Measurements from ENCODE around the gene DCTN5.

DCTN5 gene

GRCh38 chr16:23679274-23679985 lies 38.2 kb downstream of the DCTN5 start:
- Histone ChIP-seq H3K79me2 (ENCODE audit: control insufficient read depth, insufficient read depth, low read length, unreplicated experiment) (peaks cover 56% of the 10 kb centered on the region), H3K36me3 (ENCODE audit: insufficient read depth, low read length) (peaks cover 23% of the 10 kb centered on the region; the same call in 1 of the 2 replicates), H3K4me3 (ENCODE audit: low read depth, low read length) (peak overlapping the region; percentile 96)

GRCh38 chr16:23679986-23680336 lies 38.7 kb downstream of the DCTN5 start:
- Histone ChIP-seq H3K79me2 (ENCODE audit: control insufficient read depth, insufficient read depth, low read length, unreplicated experiment) (peaks cover 56% of the 10 kb centered on the region), H2AFZ (ENCODE audit: low read length, unreplicated experiment) (no peak overlapping the region), H3K4me3 (ENCODE audit: low read depth, low read length) (peak overlapping the region; percentile 96), H3K36me3 (ENCODE audit: insufficient read depth, low read length) (peaks cover 23% of the 10 kb centered on the region; the same call in 1 of the 2 replicates), H3K27ac (ENCODE audit: low read depth, low read length) (no peak overlapping the region), H3K4me1 (ENCODE audit: control insufficient read depth, insufficient read depth, low read length, unreplicated experiment) (peaks cover 46% of the 10 kb centered on the region), H3K27me3 (ENCODE audit: insufficient read depth, low read length) (no peaks in the 10 kb centered on the region)

More at GRCh38 chr16:23679274-23679985, 38.2 kb downstream of the DCTN5 start:
- Histone ChIP-seq H2AFZ (ENCODE audit: low read length, unreplicated experiment) (no peak overlapping the region), H3K27ac (ENCODE audit: low read depth, low read length) (peak overlapping the region; percentile 78), H3K27me3 (ENCODE audit: insufficient read depth, low read length) (no peaks in the 10 kb centered on the region), H3K4me1 (ENCODE audit: control insufficient read depth, insufficient read depth, low read length, unreplicated experiment) (peaks cover 46% of the 10 kb centered on the region)

GRCh38 chr16:23682181-23682580 lies 40.9 kb downstream of the DCTN5 start:
- H3K4me1 ChIP-seq (ENCODE audit: control insufficient read depth, insufficient read depth, low read length, unreplicated experiment): peaks cover 38% of the 10 kb centered on the region
- no peak overlapping the region for H3K4me3 ChIP-seq (ENCODE audit: low read depth, low read length)
- peaks cover 28% of the 10 kb centered on the region; the same call in 1 of the 2 replicates for H3K36me3 ChIP-seq (ENCODE audit: insufficient read depth, low read length)
- H3K79me2 ChIP-seq (ENCODE audit: control insufficient read depth, insufficient read depth, low read length, unreplicated experiment): peaks cover 57% of the 10 kb centered on the region
- no peaks in the 10 kb centered on the region for H3K27me3 ChIP-seq (ENCODE audit: insufficient read depth, low read length)
- no peak overlapping the region for H2AFZ ChIP-seq (ENCODE audit: low read length, unreplicated experiment)
- no peak overlapping the region for H3K27ac ChIP-seq (ENCODE audit: low read depth, low read length)

- H3K4me1 ChIP-seq (ENCODE audit: control insufficient read depth, insufficient read depth, low read length, unreplicated experiment): peaks cover 26% of the 10 kb centered on the region
- H3K36me3 ChIP-seq (ENCODE audit: insufficient read depth, low read length): peaks cover 40% of the 10 kb centered on the region; the same call in 1 of the 2 replicates
- H3K27me3 ChIP-seq (ENCODE audit: insufficient read depth, low read length): no peaks in the 10 kb centered on the region
- H3K4me3 ChIP-seq (ENCODE audit: low read depth, low read length): no peak overlapping the region
- no peak overlapping the region for H3K27ac ChIP-seq (ENCODE audit: low read depth, low read length)
- H3K79me2 ChIP-seq (ENCODE audit: control insufficient read depth, insufficient read depth, low read length, unreplicated experiment): peaks cover 58% of the 10 kb centered on the region
- H2AFZ ChIP-seq (ENCODE audit: low read length, unreplicated experiment): no peak overlapping the region
Measured at GRCh38 chr16:23683487-23683886, 42.2 kb downstream of the DCTN5 start.

- Histone ChIP-seq H3K36me3 (ENCODE audit: insufficient read depth, low read length) (peaks cover 40% of the 10 kb centered on the region; the same call in 1 of the 2 replicates), H3K27me3 (ENCODE audit: insufficient read depth, low read length) (no peaks in the 10 kb centered on the region), H3K27ac (ENCODE audit: low read depth, low read length) (no peak overlapping the region), H3K79me2 (ENCODE audit: control insufficient read depth, insufficient read depth, low read length, unreplicated experiment) (peaks cover 21% of the 10 kb centered on the region), H3K4me1 (ENCODE audit: control insufficient read depth, insufficient read depth, low read length, unreplicated experiment) (peaks cover 9% of the 10 kb centered on the region), H3K4me3 (ENCODE audit: low read depth, low read length) (no peak overlapping the region), H2AFZ (ENCODE audit: low read length, unreplicated experiment) (no peak overlapping the region)
Measured at GRCh38 chr16:23687034-23687808, 46.0 kb downstream of the DCTN5 start.

- Histone ChIP-seq H3K4me1 (ENCODE audit: control insufficient read depth, insufficient read depth, low read length, unreplicated experiment) (peaks cover 9% of the 10 kb centered on the region), H3K27me3 (ENCODE audit: insufficient read depth, low read length) (no peaks in the 10 kb centered on the region), H3K36me3 (ENCODE audit: insufficient read depth, low read length) (peaks cover 28% of the 10 kb centered on the region; the same call in 1 of the 2 replicates), H3K27ac (ENCODE audit: low read depth, low read length) (no peak overlapping the region), H3K79me2 (ENCODE audit: control insufficient read depth, insufficient read depth, low read length, unreplicated experiment) (peaks cover 2% of the 10 kb centered on the region), H2AFZ (ENCODE audit: low read length, unreplicated experiment) (no peak overlapping the region), H3K4me3 (ENCODE audit: low read depth, low read length) (no peak overlapping the region)
Measured at GRCh38 chr16:23689442-23690187, 48.3 kb downstream of the DCTN5 start.

GRCh38 chr16:23690771-23691482 lies 49.7 kb downstream of the DCTN5 start:
- Histone ChIP-seq H3K4me3 (ENCODE audit: low read depth, low read length) (no peak overlapping the region), H3K79me2 (ENCODE audit: control insufficient read depth, insufficient read depth, low read length, unreplicated experiment) (peaks cover 2% of the 10 kb centered on the region), H3K27ac (ENCODE audit: low read depth, low read length) (no peak overlapping the region), H3K27me3 (ENCODE audit: insufficient read depth, low read length) (no peaks in the 10 kb centered on the region), H3K4me1 (ENCODE audit: control insufficient read depth, insufficient read depth, low read length, unreplicated experiment) (peaks cover 9% of the 10 kb centered on the region), H2AFZ (ENCODE audit: low read length, unreplicated experiment) (no peak overlapping the region), H3K36me3 (ENCODE audit: insufficient read depth, low read length) (peaks cover 28% of the 10 kb centered on the region; the same call in 1 of the 2 replicates)

GRCh38 chr16:23691483-23692189 lies 50.4 kb downstream of the DCTN5 start:
- H3K36me3 ChIP-seq (ENCODE audit: insufficient read depth, low read length): peaks cover 28% of the 10 kb centered on the region; the same call in 1 of the 2 replicates
- peaks cover 9% of the 10 kb centered on the region for H3K4me1 ChIP-seq (ENCODE audit: control insufficient read depth, insufficient read depth, low read length, unreplicated experiment)
- no peak overlapping the region for H3K4me3 ChIP-seq (ENCODE audit: low read depth, low read length)
- no peak overlapping the region for H2AFZ ChIP-seq (ENCODE audit: low read length, unreplicated experiment)
- H3K27me3 ChIP-seq (ENCODE audit: insufficient read depth, low read length): no peaks in the 10 kb centered on the region
- peaks cover 2% of the 10 kb centered on the region for H3K79me2 ChIP-seq (ENCODE audit: control insufficient read depth, insufficient read depth, low read length, unreplicated experiment)
- H3K27ac ChIP-seq (ENCODE audit: low read depth, low read length): peak overlapping the region; percentile 14; the same call in 1 of the 2 replicates

- Histone ChIP-seq H3K36me3 (ENCODE audit: insufficient read depth, low read length) (peaks cover 21% of the 10 kb centered on the region; the same call in 1 of the 2 replicates), H3K4me3 (ENCODE audit: low read depth, low read length) (no peak overlapping the region), H2AFZ (ENCODE audit: low read length, unreplicated experiment) (no peak overlapping the region), H3K79me2 (ENCODE audit: control insufficient read depth, insufficient read depth, low read length, unreplicated experiment) (no peaks in the 10 kb centered on the region), H3K27ac (ENCODE audit: low read depth, low read length) (peak overlapping the region; percentile 14; the same call in 1 of the 2 replicates), H3K27me3 (ENCODE audit: insufficient read depth, low read length) (no peaks in the 10 kb centered on the region), H3K4me1 (ENCODE audit: control insufficient read depth, insufficient read depth, low read length, unreplicated experiment) (peaks cover 9% of the 10 kb centered on the region)
Measured at GRCh38 chr16:23692190-23692837, 51.0 kb downstream of the DCTN5 start.

Measured in ACC112 (cell line).